ENCODE results near the gene PLAU. TPM values are rescaled to one million over a fixed set of nuclear protein-coding genes. Genes with fewer than 3 reads are reported as not detected.

The PLAU gene
- total RNA-seq = 278 and 1,436 TPM in 2 replicates

GRCh38 chr10:73910764-73911552 lies at the start of gene PLAU:
TSS of gene PLAU (plus strand) at chr10:73911132. CDS start at chr10:73911556, 424 bp downstream.

DNA sequence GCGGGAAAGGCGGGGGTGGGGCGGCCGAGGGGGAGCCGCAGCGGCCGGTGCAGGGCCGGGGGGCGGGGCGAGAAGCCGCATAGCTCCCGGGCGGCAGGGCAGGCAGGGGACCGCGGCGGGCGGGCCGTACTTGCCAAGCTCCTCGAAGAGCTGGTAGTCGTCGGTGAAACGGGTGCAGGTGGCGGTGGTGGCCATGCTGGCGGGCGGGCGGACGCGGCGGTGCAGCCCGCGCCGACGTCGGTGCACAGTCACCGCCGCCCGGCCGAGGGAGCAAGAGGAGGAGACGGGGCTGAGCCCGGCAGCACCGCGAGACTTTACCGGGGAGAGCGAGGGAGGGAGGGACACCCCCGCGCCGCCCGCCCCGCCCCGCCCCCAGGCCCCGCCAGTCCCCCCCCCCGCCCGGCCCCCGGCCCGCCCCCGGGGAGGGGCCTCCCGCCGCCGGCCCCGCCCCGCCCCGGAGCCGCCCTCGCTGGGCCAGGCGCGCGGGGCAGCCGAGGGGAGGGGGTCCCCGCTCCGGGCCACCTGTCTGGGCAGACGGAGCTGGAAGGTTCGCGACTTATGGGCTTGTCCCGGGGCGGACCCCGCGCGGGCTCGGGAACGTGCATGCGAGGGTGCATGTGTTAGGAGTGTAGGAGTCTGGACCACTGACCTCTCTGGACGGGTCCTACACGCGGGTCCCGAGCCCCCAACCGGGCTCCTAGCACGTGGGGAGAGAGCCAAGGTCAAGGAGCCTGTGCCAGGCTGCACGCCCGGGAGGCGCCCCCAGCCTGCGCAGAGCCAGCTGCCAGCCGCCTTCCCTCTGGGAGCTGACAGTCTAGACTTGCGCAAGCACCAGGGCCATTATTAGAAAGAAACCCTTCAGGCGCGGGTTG lies 36.4 kb upstream of the PLAU start, which contains the start of gene CAMK2G:
Gene CAMK2G (minus strand): TSS at position 289 of the 872 bp plus-strand sequence. CDS start 94 bp downstream, at position 195.

Other genes starting within 250 kb of the PLAU start
- 3.9 TPM in 2 replicates for gene AGAP5, start 213.0 kb upstream of the PLAU start, total RNA-seq
- gene SEC24C, start 166.8 kb upstream of the PLAU start, total RNA-seq = 64.3 and 86.2 TPM in 2 replicates
- gene CHCHD1, start 129.1 kb upstream of the PLAU start, total RNA-seq = 7.2 and 16.9 TPM in 2 replicates
- 85.5 and 111 TPM in 2 replicates for gene ZSWIM8, start 125.5 kb upstream of the PLAU start, total RNA-seq
- 25.3 and 31.3 TPM in 2 replicates for gene NDST2, start 99.5 kb upstream of the PLAU start, total RNA-seq
- 16.9 and 40.7 TPM in 2 replicates for gene CAMK2G, start 36.6 kb upstream of the PLAU start, total RNA-seq
- 255 and 432 TPM in 2 replicates for gene VCL, start 87.0 kb downstream of the PLAU start, total RNA-seq
- 43.3 and 51.4 TPM in 2 replicates for gene AP3M1, start 239.7 kb downstream of the PLAU start, total RNA-seq
- gene ADK, start 240.1 kb downstream of the PLAU start, total RNA-seq = 21.4 and 43.5 TPM in 2 replicates